ENCODE measurements around the gene BDH2. TPM values are rescaled to one million over a fixed set of nuclear protein-coding genes. Genes with fewer than 3 reads are reported as not detected.

The BDH2 gene
- polyA plus RNA-seq, 2 of the 4 experiments (the other 2 are of a cell fraction): 15.7 to 28.2 TPM

- WGBS (ENCODE audit: missing lambda C conversion rate): 95% methylated on average over 2 of the region's 2 CpGs
- Histone ChIP-seq H3K27ac (no peak overlapping the region), H3K4me3 (no peak overlapping the region), H3K9me3 (no peaks in the 10 kb centered on the region), H3K4me1 (no peaks in the 10 kb centered on the region), H3K4me2 (no peak overlapping the region)
- no peak for FAIRE-seq
- TF ChIP-seq ZSCAN20 (CRISPR knock-in tag; IDR thresholded peaks at IDR 0.05) (no peak), ZC3H11A (IDR thresholded peaks at IDR 0.05) (no peak), NFE2L2 (conservative IDR thresholded peaks at IDR 0.05; ENCODE audit: low read length) (no peak), CTCF (IDR thresholded peaks at IDR 0.05) (no peak), HES2 (IDR thresholded peaks at IDR 0.05) (no peak), RARB (CRISPR knock-in tag; IDR thresholded peaks at IDR 0.05) (no peak), ESRRA (IDR thresholded peaks at IDR 0.05; ENCODE audit: borderline replicate concordance, low read length) (no peak)
- POLR2A ChIA-PET: no interaction called here
- no peak for ATAC-seq
- CTCF ChIA-PET: no interaction called here
- DNase-seq (ENCODE audit: low read depth in 1 of 2, low spot score in 1 of 2): no peak
Measured at GRCh38 chr4:103105558-103106356, 6.1 kb upstream of the BDH2 start.

GRCh38 chr4:103104886-103105285, 5.3 kb upstream of the BDH2 start:
- Histone ChIP-seq H3K4me2 (no peak overlapping the region), H3K27ac (no peak overlapping the region), H3K4me3 (no peak overlapping the region), H3K4me1 (no peaks in the 10 kb centered on the region), H3K9me3 (no peaks in the 10 kb centered on the region)
- CTCF ChIA-PET: interaction anchor here (0.7 kb wide), 1 partner anchor 13 kb away, joined by 3 read pairs; no protein-coding TSS in a partner anchor
- TF ChIP-seq BCL3 (IDR thresholded peaks at IDR 0.05): no peak
- no peak for TF ChIP-seq ZNF302 (CRISPR knock-in tag; IDR thresholded peaks at IDR 0.05)
- TF ChIP-seq CTCF (IDR thresholded peaks at IDR 0.05): no peak
- TF ChIP-seq ZFP36 (IDR thresholded peaks at IDR 0.05; ENCODE audit: borderline replicate concordance, partially characterized antibody): no peak
- TF ChIP-seq EP300 (IDR thresholded peaks at IDR 0.05): no peak
- WGBS (ENCODE audit: missing lambda C conversion rate): 97% methylated on average over 3 of the region's 3 CpGs
- FAIRE-seq (no peak), ATAC-seq (no peak), DNase-seq (ENCODE audit: low read depth in 1 of 2, low spot score in 1 of 2) (no peak)
- POLR2A ChIA-PET: no interaction called here

- CTCF ChIA-PET: interaction anchor here (0.8 to 4.3 kb wide), 7 partner anchors 10 to 652 kb away, joined by 3 to 27 read pairs (median 4); partner anchors contain the start of gene SLC9B2
- POLR2A ChIA-PET: no interaction called here
- Histone ChIP-seq H3K27ac (no peak overlapping the region), H3K4me1 (no peaks in the 10 kb centered on the region), H3K4me3 (no peak overlapping the region), H3K9me3 (no peaks in the 10 kb centered on the region), H3K4me2 (no peak overlapping the region)
- ATAC-seq (no peak), DNase-seq (ENCODE audit: low read depth in 1 of 2, low spot score in 1 of 2) (no peak), FAIRE-seq (no peak)
- 61% methylated on average over 5 of the region's 5 CpGs for WGBS (ENCODE audit: missing lambda C conversion rate)
- TF ChIP-seq TFCP2L1 (CRISPR knock-in tag; IDR thresholded peaks at IDR 0.05) (no peak), NFE2L2 (conservative IDR thresholded peaks at IDR 0.05; ENCODE audit: low read length) (no peak), RARB (CRISPR knock-in tag; IDR thresholded peaks at IDR 0.05) (no peak), ZFP36 (IDR thresholded peaks at IDR 0.05; ENCODE audit: borderline replicate concordance, partially characterized antibody) (no peak), JUNB (IDR thresholded peaks at IDR 0.05) (no peak), RFX5 (IDR thresholded peaks at IDR 0.05) (no peak), CEBPB (IDR thresholded peaks at IDR 0.05) (no peak), PBX3 (IDR thresholded peaks at IDR 0.05) (no peak), MAFK (IDR thresholded peaks at IDR 0.05; ENCODE audit: partially characterized antibody) (no peak), SREBF2 (IDR thresholded peaks at IDR 0.05) (no peak), ZC3H11A (IDR thresholded peaks at IDR 0.05) (no peak), ESRRA (IDR thresholded peaks at IDR 0.05; ENCODE audit: borderline replicate concordance, low read length) (no peak), CTCF (IDR thresholded peaks at IDR 0.05) (no peak)
Measured at GRCh38 chr4:103100691-103101090, 1.1 kb upstream of the BDH2 start.

Data from A549 (cell line).